Skeletal muscle satellite cell (primary cell): Measurements from ENCODE around the gene OBSCN.

Source experiments
- H3K27me3 ChIP-seq: 2 replicates; pipeline ENCODE4 v1.7.0; 2013; ENCODE audit warnings: low read length; ENCODE audit not compliant: control insufficient read depth, insufficient read depth
- H3K36me3 ChIP-seq: 2 replicates; pipeline ENCODE4 v1.7.0; 2013; ENCODE audit warnings: mild to moderate bottlenecking, control low read depth, low read length; ENCODE audit not compliant: insufficient read depth
- H3K4me1 ChIP-seq: 2 replicates; pipeline ENCODE4 v1.7.0; 2013; ENCODE audit warnings: low read length; ENCODE audit not compliant: control insufficient read depth, insufficient read depth
- H3K4me2 ChIP-seq: 2 replicates; pipeline ENCODE4 v1.7.0; 2013; ENCODE audit warnings: mild to moderate bottlenecking, low read length
- H3K4me3 ChIP-seq: 2 replicates; pipeline ENCODE4 v1.7.0; 2013; ENCODE audit warnings: low read length
- H3K9ac ChIP-seq: 2 replicates; pipeline ENCODE4 v1.7.0; 2013; ENCODE audit warnings: mild to moderate bottlenecking, low read depth, low read length, moderate library complexity
- H3K9me3 ChIP-seq: replicated peaks from 2 replicates; pipeline ENCODE4 v1.7.0; 2013; ENCODE audit warnings: mild to moderate bottlenecking, control low read depth, low read length

Gene OBSCN

DNA sequence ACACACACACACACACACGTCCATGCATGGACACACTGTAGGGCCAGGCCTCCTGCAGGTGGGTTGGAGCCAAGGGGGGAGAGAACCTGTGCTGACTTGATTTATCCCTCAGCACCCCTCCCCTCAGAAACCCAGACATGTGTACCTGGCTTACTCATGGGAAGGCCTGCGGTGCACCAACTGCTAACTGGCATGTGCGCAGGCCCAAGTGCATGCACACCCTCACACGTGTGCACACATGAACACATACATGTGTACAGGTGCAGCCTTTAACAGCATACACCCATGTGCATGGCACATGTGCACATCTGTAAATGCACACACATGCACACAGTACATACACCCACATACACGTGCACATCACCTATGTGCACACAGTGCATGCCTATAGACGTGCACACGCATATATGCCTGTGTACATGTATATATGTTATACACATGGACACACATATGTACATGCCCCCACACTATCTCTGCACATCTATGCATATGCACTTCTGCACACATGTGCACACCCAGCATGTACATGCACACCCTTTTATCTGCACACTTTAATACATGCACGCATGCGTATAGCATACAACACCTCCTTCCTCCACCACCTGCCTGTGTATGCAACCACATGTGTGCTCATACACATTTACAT is 131.3 kb downstream of the OBSCN start:
- no peak overlapping the region for H3K9ac ChIP-seq
- no peak overlapping the region for H3K4me3 ChIP-seq
- H3K4me2 ChIP-seq, result no peak overlapping the region
- no peaks in the 10 kb centered on the region for H3K9me3 ChIP-seq
- peaks cover 3% of the 10 kb centered on the region for H3K4me1 ChIP-seq
- no peaks in the 10 kb centered on the region for H3K27me3 ChIP-seq
- H3K36me3 ChIP-seq, result no peaks in the 10 kb centered on the region

GRCh38 chr1:228339766-228340685 is 132.2 kb downstream of the OBSCN start:
- H3K27me3 ChIP-seq, result no peaks in the 10 kb centered on the region
- peaks cover 3% of the 10 kb centered on the region for H3K4me1 ChIP-seq
- H3K4me2 ChIP-seq, result no peak overlapping the region
- H3K9me3 ChIP-seq, result peaks cover 6% of the 10 kb centered on the region
- H3K4me3 ChIP-seq, result no peak overlapping the region
- H3K9ac ChIP-seq, result no peak overlapping the region
- H3K36me3 ChIP-seq, result no peaks in the 10 kb centered on the region

- Histone ChIP-seq H3K27me3 (no peaks in the 10 kb centered on the region), H3K9me3 (peaks cover 6% of the 10 kb centered on the region), H3K36me3 (no peaks in the 10 kb centered on the region), H3K4me2 (no peak overlapping the region), H3K4me3 (no peak overlapping the region), H3K4me1 (peaks cover 3% of the 10 kb centered on the region), H3K9ac (no peak overlapping the region)
These were observed 133.0 kb downstream of the OBSCN start for GRCh38 chr1:228340686-228341449.

GRCh38 chr1:228341450-228341813 is 133.6 kb downstream of the OBSCN start:
- H3K36me3 ChIP-seq, result no peaks in the 10 kb centered on the region
- no peak overlapping the region for H3K4me2 ChIP-seq
- H3K27me3 ChIP-seq, result no peaks in the 10 kb centered on the region
- H3K9ac ChIP-seq, result no peak overlapping the region
- H3K4me1 ChIP-seq, result peaks cover 3% of the 10 kb centered on the region
- H3K4me3 ChIP-seq, result no peak overlapping the region
- peaks cover 6% of the 10 kb centered on the region for H3K9me3 ChIP-seq

GRCh38 chr1:228341814-228342626 is 134.2 kb downstream of the OBSCN start:
- Histone ChIP-seq H3K4me1 (no peaks in the 10 kb centered on the region), H3K4me2 (no peak overlapping the region), H3K27me3 (peaks cover 3% of the 10 kb centered on the region), H3K9ac (no peak overlapping the region), H3K36me3 (no peaks in the 10 kb centered on the region), H3K9me3 (peaks cover 6% of the 10 kb centered on the region), H3K4me3 (no peak overlapping the region)

- peaks cover 6% of the 10 kb centered on the region for H3K9me3 ChIP-seq
- H3K4me2 ChIP-seq, result no peak overlapping the region
- H3K27me3 ChIP-seq, result peaks cover 10% of the 10 kb centered on the region
- no peaks in the 10 kb centered on the region for H3K36me3 ChIP-seq
- H3K4me1 ChIP-seq, result no peaks in the 10 kb centered on the region
- H3K9ac ChIP-seq, result no peak overlapping the region
- no peak overlapping the region for H3K4me3 ChIP-seq
These were observed 134.9 kb downstream of the OBSCN start for GRCh38 chr1:228342627-228343190.

GRCh38 chr1:228343191-228343661 is 135.4 kb downstream of the OBSCN start:
- Histone ChIP-seq H3K4me2 (no peak overlapping the region), H3K4me3 (no peak overlapping the region), H3K4me1 (no peaks in the 10 kb centered on the region), H3K27me3 (peaks cover 11% of the 10 kb centered on the region), H3K9me3 (peaks cover 6% of the 10 kb centered on the region), H3K36me3 (no peaks in the 10 kb centered on the region), H3K9ac (no peak overlapping the region)

- Histone ChIP-seq H3K9ac (no peak overlapping the region), H3K4me2 (no peak overlapping the region), H3K36me3 (no peaks in the 10 kb centered on the region), H3K4me1 (no peaks in the 10 kb centered on the region), H3K4me3 (no peak overlapping the region), H3K27me3 (peaks cover 11% of the 10 kb centered on the region), H3K9me3 (peaks cover 6% of the 10 kb centered on the region)
These were observed 136.8 kb downstream of the OBSCN start for GRCh38 chr1:228344631-228345072.

- Histone ChIP-seq H3K9ac (no peak overlapping the region), H3K9me3 (peaks cover 6% of the 10 kb centered on the region), H3K4me3 (no peak overlapping the region)
These were observed 137.5 kb downstream of the OBSCN start for GRCh38 chr1:228345201-228345930.

GRCh38 chr1:228346731-228347130 is 138.9 kb downstream of the OBSCN start:
- Histone ChIP-seq H3K36me3 (no peaks in the 10 kb centered on the region), H3K4me2 (no peak overlapping the region), H3K9ac (no peak overlapping the region), H3K4me1 (no peaks in the 10 kb centered on the region), H3K4me3 (no peak overlapping the region), H3K27me3 (peaks cover 11% of the 10 kb centered on the region), H3K9me3 (peaks cover 6% of the 10 kb centered on the region)

More at GRCh38 chr1:228345201-228345930, 137.5 kb downstream of the OBSCN start:
- Histone ChIP-seq H3K36me3 (no peaks in the 10 kb centered on the region), H3K4me2 (no peak overlapping the region), H3K27me3 (peaks cover 11% of the 10 kb centered on the region), H3K4me1 (no peaks in the 10 kb centered on the region)
